Colonic mucosa (tissue), 4 donors: ENCODE results near the gene RC3H1. TPM values are rescaled to one million over a fixed set of nuclear protein-coding genes. Genes with fewer than 3 reads are reported as not detected.

ENCODE experiments used
- DNase-seq: peaks from one replicate; pipeline ENCODE4 v3.0.0-alpha.2; 2020
- H3K27ac ChIP-seq: fragments of 200-600 bp; one replicate; pipeline ENCODE4 v1.8.0; 2021
- H3K27me3 ChIP-seq: fragments of 200-600 bp; one replicate; pipeline ENCODE4 v1.8.0; 2021
- H3K36me3 ChIP-seq: fragments of 200-600 bp; one replicate; pipeline ENCODE4 v1.8.0; 2021
- H3K4me1 ChIP-seq: fragments of 200-600 bp; one replicate; pipeline ENCODE4 v1.8.0; 2021; ENCODE audit warnings: mild to moderate bottlenecking
- H3K4me3 ChIP-seq: fragments of 200-600 bp; one replicate; pipeline ENCODE4 v1.8.0; 2021
- H3K9ac ChIP-seq, 2 donors: one replicate each; pipeline ENCODE4 v1.7.0; 2013; ENCODE audit warnings: control low read depth in 2 of 2, low read depth in 2 of 2, low read length in 2 of 2
- H3K9me3 ChIP-seq: fragments of 200-600 bp; one replicate; pipeline ENCODE4 v1.8.0; 2021
- CTCF ChIP-seq: fragments of 200-600 bp; IDR thresholded peaks from one replicate; pipeline ENCODE4 v1.8.0; 2022; ENCODE audit warnings: antibody characterized with exemption, mild to moderate bottlenecking
- intact Hi-C: fragments of 100-400 bp; cut with DNase I; formaldehyde crosslinking; loops from one replicate; pipeline ENCODE4 v1.14.1; 2022
- total RNA-seq, 2 donors: library from RNA; stranded (reverse); fragmentation: NEBNext Ultra II Directional in 1 of 2; extraction: Animal tissue kit (Norgen Biotek cat#: 25700) in 1 of 2; gene quantifications; one replicate each; pipeline ENCODE4 v1.2.1, GENCODE V29; 2021
- donor health status: healthy.
- donor health status: DM: no; HTN: no; CAD: no.
- donor health status: DM: no; HTN: no; CAD: no.

Gene RC3H1
- total RNA-seq, 2 donors from 2014 or later: 26.6 to 37.5 TPM

DNA sequence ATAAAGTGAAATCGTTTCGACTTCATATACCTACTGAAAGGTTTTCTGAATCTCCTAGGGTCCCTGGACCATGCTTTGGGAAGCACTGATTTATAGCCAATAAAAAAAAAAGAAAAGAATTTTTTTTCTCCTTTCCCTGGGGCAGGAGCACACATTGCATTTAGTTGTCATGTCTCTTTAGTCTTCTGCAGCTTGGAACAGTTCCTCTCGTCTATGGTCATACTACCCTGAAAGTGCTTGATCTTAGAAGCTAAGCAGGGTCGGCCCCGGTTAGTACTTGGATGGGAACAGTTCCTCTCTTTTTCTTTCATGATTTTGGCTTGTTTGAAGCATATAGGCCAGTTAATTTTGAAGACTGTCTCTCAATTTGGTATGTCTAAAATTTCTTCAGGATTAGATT, 101.3 kb downstream of the RC3H1 start:
- no peak for TF ChIP-seq CTCF
- intact Hi-C loops: no loop called here

GRCh38 chr1:173917635-173918493, 104.3 kb downstream of the RC3H1 start:
- H3K4me3 ChIP-seq: no peak overlapping the region
- no peak overlapping the region for H3K27ac ChIP-seq
- no peaks in the 10 kb centered on the region for H3K9me3 ChIP-seq
- TF ChIP-seq CTCF: no peak
- H3K36me3 ChIP-seq: no peaks in the 10 kb centered on the region
- H3K4me1 ChIP-seq: no peaks in the 10 kb centered on the region
- H3K27me3 ChIP-seq: no peaks in the 10 kb centered on the region
- H3K9ac ChIP-seq: no peak overlapping the region
- no peak for DNase-seq
- intact Hi-C loops: no loop called here

More for the DNA sequence above, 101.3 kb downstream of the RC3H1 start:
- Histone ChIP-seq H3K9ac (no peak overlapping the region), H3K9me3 (no peaks in the 10 kb centered on the region), H3K4me3 (no peak overlapping the region), H3K4me1 (no peaks in the 10 kb centered on the region), H3K27ac (no peak overlapping the region), H3K27me3 (no peaks in the 10 kb centered on the region), H3K36me3 (no peaks in the 10 kb centered on the region)
- DNase-seq: no peak

DNA sequence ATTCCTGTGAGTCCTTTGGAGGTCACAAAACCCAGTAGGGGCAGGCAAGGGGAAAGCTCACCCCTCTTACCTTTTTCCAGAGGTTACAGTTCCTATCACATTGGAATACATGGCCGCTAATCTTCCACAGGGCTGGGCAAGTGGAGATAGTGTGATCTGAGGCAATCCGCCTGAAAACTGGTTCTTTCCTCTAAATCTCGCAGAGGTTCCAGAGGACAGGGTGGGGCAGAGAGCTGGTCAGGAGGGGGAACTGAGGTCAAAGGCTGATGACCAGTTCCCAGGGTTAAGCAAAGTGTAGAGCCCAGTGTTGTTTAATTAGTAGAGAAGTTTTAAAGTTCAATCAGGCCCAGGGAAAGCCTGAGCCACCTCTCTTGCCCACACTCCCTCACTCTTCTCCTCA, 105.0 kb downstream of the RC3H1 start, which contains the start of gene SERPINC1:
Gene SERPINC1, minus strand, starts transcription at position 179 of the 400 bp plus-strand sequence. Its CDS starts 68 bp downstream, at position 111.
- H3K4me1 ChIP-seq: no peaks in the 10 kb centered on the region
- no peaks in the 10 kb centered on the region for H3K27me3 ChIP-seq
- intact Hi-C loops: no loop called here
- H3K27ac ChIP-seq: no peak within 1 kb of the TSS
- H3K9me3 ChIP-seq: no peaks in the 10 kb centered on the region
- DNase-seq: no peak
- H3K36me3 ChIP-seq: no peaks in the 10 kb centered on the region
- H3K4me3 ChIP-seq: no peak within 1 kb of the TSS
- no peak for TF ChIP-seq CTCF
- no peak within 1 kb of the TSS for H3K9ac ChIP-seq

- no peaks in the 10 kb centered on the region for H3K9me3 ChIP-seq
- H3K9ac ChIP-seq: no peak overlapping the region
- TF ChIP-seq CTCF: no peak
- no peaks in the 10 kb centered on the region for H3K27me3 ChIP-seq
- no peak overlapping the region for H3K27ac ChIP-seq
- no peaks in the 10 kb centered on the region for H3K4me1 ChIP-seq
- H3K4me3 ChIP-seq: no peak overlapping the region
- intact Hi-C loops: no loop called here
- DNase-seq: no peak
- H3K36me3 ChIP-seq: no peaks in the 10 kb centered on the region
Measured at GRCh38 chr1:173916667-173917066, 105.5 kb downstream of the RC3H1 start.

- intact Hi-C loops: no loop called here
- H3K4me1 ChIP-seq: no peaks in the 10 kb centered on the region
- H3K4me3 ChIP-seq: no peak overlapping the region
- no peaks in the 10 kb centered on the region for H3K36me3 ChIP-seq
- TF ChIP-seq CTCF: no peak
- H3K27ac ChIP-seq: no peak overlapping the region
- H3K27me3 ChIP-seq: no peaks in the 10 kb centered on the region
- no peak for DNase-seq
- no peak overlapping the region for H3K9ac ChIP-seq
- H3K9me3 ChIP-seq: no peaks in the 10 kb centered on the region
Measured at GRCh38 chr1:173915596-173915995, 106.6 kb downstream of the RC3H1 start.
